HG02588 (cell line): ENCODE results near the gene MYOZ1.
"Not testable (repeated sequence)": the region's sequence is repeated elsewhere in the genome, so short reads cannot be mapped to it uniquely, and the experiment has no call there.

Source experiments
- ATAC-seq: cut with Tn5 transposase; IDR thresholded peaks from one replicate; pipeline ENCODE4 v1.9.1; 2021; ENCODE audit warnings: mild to moderate bottlenecking, moderate library complexity; ENCODE audit not compliant: unreplicated experiment

Gene MYOZ1

GRCh38 chr10:73641328-73642060 lies at the start of gene MYOZ1:
TSS of gene MYOZ1 (minus strand) at chr10:73641474. CDS start at chr10:73640017, 1,457 bp downstream.
- ATAC-seq = no peak

DNA sequence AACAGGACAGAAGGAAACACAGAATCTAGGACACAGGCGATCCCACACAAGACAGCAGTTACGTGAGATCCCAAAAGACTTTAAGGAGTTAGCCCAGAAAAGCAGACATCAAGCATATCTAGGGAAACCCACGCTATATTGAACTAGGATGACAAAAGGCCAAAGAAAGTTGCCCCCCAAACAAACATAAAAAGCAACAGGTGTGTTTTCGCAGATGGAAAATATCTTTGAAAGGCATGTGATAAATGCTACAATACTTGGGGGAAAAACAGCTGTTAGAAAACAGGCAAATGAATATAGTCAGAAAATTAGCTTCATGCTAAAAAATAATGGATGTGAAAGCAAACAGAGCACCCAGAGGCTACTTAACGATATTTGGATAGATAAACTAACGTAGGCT lies 49.5 kb upstream of the MYOZ1 start:
- ATAC-seq = not testable (repeated sequence)

DNA sequence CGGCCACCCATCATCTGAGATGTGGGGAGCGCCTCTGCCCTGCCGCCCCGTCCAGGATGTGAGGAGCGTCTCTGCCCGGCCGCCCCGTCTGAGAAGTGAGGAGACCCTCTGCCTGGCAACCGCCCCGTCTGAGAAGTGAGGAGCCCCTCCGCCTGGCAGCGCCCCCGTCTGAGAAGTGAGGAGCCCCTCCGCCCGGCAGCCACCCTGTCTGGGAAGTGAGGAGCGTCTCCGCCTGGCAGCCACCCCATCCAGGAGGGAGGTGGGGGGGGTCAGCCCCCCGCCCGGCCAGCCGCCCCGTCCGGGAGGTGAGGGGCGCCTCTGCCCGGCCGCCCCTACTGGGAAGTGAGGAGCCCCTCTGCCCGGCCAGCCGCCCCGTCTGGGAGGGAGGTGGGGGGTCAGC lies 48.3 kb upstream of the MYOZ1 start:
- ATAC-seq = not testable (repeated sequence)

- ATAC-seq = not testable (repeated sequence)
Measured at GRCh38 chr10:73687641-73688040, 46.4 kb upstream of the MYOZ1 start.

DNA sequence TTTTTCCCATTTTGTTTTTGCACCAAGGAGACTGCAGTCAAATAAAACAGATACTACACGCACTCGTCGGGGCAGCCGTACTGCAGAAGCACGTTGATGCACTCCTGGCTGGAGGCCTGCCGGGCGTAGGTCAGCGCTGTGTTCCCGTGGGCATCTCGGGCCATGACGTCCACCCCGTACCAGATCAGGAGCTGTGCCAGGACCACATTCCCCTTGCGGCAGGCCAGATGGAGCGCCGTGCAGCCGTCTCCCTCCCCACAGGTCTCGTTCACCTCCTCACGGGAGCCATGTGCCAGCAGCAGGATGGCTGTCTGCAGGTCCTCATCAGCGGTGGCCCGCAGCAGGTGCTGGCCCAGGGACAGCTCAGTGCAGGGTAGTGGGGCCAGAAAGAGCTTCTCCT lies 33.3 kb upstream of the MYOZ1 start:
- ATAC-seq = not testable (repeated sequence)

DNA sequence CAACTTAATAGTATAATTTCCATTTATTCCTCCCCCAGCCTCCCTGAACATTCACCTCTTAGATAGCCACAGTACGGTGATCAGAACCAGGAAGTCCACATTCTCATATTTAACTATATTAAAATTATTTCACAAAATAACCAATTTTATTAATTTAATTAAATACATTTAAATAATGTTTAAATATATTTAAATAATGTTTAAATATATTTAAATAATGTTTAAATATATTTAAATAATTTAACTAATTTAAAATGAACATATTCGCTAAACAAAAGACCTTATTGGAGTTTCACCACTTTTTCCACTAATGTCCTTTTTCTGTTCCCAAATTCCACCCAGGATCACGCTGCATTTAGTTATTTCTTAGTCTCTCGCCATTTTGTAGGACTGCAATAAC lies 27.1 kb upstream of the MYOZ1 start:
- ATAC-seq = not testable (repeated sequence)

DNA sequence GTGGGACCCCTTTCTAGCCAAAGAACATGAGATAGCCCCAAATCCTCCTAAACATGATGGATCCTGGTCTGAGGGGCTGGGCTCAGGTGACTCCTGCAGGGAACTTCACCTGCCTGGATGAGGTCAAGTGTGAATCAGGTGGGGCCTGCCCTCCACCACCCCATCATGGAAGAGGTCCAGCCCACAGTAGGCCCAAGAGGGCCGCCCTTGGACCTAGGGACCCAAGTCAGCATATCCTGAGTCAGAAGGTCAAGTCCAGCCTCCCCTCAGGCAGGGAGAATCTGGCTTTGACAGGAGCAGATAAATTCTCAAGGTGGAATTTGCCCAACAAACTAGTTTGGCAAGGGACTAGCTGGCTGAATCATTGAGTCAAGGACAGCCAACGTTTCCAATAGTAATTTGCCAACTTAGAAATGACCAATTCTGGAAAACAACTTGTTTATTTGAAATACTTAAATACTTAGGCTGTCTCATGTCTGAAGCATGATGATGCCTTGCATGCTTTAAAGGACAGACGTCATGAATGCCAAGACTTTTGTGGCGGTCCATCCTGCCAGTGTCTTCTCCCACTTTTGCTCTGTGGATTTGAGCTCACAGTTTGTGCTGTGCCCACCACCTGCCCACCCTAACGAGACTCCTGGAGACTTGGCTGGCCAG lies 25.0 kb upstream of the MYOZ1 start:
- ATAC-seq = not testable (repeated sequence)

- not testable (repeated sequence) for ATAC-seq
Measured at GRCh38 chr10:73665581-73665980, 24.3 kb upstream of the MYOZ1 start.

GRCh38 chr10:73664156-73665040 lies 23.1 kb upstream of the MYOZ1 start:
- ATAC-seq = not testable (repeated sequence)

GRCh38 chr10:73663621-73664020 lies 22.3 kb upstream of the MYOZ1 start:
- not testable (repeated sequence) for ATAC-seq

- ATAC-seq = not testable (repeated sequence)
Measured at GRCh38 chr10:73662705-73663104, 21.4 kb upstream of the MYOZ1 start.

DNA sequence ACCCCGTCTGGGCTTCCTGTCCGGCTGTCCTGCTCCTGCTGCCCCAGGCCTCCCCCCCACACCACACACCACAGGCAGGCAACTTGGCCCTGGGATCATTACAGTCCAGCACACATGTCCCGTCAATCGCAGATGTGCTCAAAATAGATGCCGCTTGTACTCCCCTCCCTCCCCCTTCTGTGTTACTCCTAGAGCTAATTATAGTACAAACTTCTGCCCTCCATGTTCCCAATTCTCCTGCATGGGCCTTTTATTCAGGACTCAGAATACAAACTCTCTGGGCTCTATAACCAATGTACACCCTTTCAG lies 14.7 kb upstream of the MYOZ1 start, which contains the start of gene SYNPO2L:
Gene SYNPO2L (minus strand): TSS at position 40 of the 309 bp plus-strand sequence. CDS start 107 bp downstream, outside the sequence.
- no peak for ATAC-seq

GRCh38 chr10:73655257-73655989 lies 14.1 kb upstream of the MYOZ1 start:
- ATAC-seq = no peak

DNA sequence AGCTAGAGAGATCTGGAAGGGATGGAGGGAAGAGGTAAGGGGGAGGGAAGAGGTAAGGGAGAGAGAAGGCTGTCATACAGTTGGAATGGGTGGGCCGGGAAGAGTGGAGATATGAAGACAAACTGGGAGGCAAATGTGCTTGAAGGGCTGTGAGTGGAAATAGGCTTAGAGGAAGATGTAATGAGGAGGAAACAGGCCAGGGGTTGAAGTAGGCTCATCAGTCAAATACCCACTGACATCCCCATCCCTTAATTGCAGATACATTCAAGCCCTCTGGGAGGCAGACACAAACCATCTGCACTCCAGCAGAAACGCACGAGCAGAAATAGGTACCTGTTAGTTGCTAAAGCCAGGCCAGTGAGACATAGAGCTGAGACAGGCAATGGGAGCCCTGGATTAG lies 12.4 kb upstream of the MYOZ1 start:
- no peak for ATAC-seq

- ATAC-seq = no peak
Measured at GRCh38 chr10:73653195-73653594, 11.9 kb upstream of the MYOZ1 start.

DNA sequence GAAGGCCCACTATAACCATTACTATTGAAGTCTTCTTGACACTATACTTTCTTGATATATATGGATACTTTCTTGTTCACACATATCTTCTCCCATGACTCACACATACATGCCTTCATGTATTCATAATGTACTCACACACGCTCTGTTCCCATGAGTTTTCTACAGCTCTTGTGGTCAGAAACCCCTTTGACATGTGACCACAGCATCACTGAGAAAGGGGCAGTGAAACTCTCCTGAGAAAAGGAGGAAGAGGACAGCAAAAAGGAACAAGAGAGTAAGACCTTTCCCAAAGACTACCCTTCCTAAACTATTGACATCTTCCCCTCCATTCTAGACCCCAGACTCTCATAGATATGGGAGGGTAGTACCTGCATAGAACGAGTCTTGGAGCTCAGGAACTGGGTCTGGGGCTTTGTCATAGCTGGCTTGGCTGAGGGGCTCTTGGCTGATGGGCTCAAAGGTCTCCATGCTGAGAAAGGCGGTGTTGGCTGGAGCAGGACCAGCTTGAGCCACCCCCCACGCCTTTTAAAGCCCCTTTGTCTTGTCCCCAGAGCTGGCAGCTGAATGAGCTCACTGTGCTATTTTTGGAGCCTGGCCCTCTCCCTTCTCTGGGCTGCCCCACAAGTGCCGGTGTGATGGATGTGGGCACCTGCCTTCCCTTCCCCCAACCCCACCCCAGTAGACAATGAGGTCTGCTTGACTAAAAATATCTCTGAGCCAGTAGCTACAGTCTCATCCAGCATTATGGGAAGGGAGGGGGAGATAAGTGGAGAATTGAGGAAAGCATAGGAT lies 9.5 kb upstream of the MYOZ1 start:
- ATAC-seq = no peak

GRCh38 chr10:73649876-73650536 lies 8.7 kb upstream of the MYOZ1 start:
- no peak for ATAC-seq

- no peak for ATAC-seq
Measured at GRCh38 chr10:73648975-73649829, 7.9 kb upstream of the MYOZ1 start.
